Epithelial cell of umbilical artery (primary cell): ENCODE measurements around the gene SHROOM4. TPM values are rescaled to one million over a fixed set of nuclear protein-coding genes. Genes with fewer than 3 reads are reported as not detected.

Source experiments
- total RNA-seq: library from RNA; depleted of rRNA; stranded (reverse); fragments of >200 nt; gene quantifications from 2 replicates; pipeline ENCODE4 v1.2.3, GENCODE V29; 2014

The SHROOM4 gene
- total RNA-seq: 20.5 and 21.3 TPM in 2 replicates

GRCh38 chrX:50813843-50814661 lies at the start of gene SHROOM4:
TSS of gene SHROOM4 (minus strand) at chrX:50814194. CDS start at chrX:50814018, 176 bp downstream.

Other genes with a start within 250 kb of the SHROOM4 start
- gene BMP15, start 96.5 kb upstream of the SHROOM4 start, total RNA-seq: not detected in 2 replicates